IMR-90 (cell line): ENCODE results near the gene WDTC1. TPM values are rescaled to one million over a fixed set of nuclear protein-coding genes. Genes with fewer than 3 reads are reported as not detected.

ENCODE experiments used
- ATAC-seq: fragments of 200-7000 bp; cut with Tn5 transposase; 2 replicates; pipeline ENCODE4 v1.9.1; 2020; ENCODE audit warnings: low read depth, mild to moderate bottlenecking, moderate library complexity
- BruUV-seq: library from RNA; stranded (reverse); fragments of 400-500 nt; replicated peaks from 2 replicates; lab custom pipeline; 2021; lab: Mats Ljungman, UMichigan
- CTCF ChIA-PET: fragments of 300-600 bp; formaldehyde crosslinking; extraction: SDS; loops from one replicate; lab custom pipeline; 2021; ENCODE audit warnings: antibody characterized with exemption; lab: Yijun Ruan, JAX
- POLR2A ChIA-PET: fragments of 300-600 bp; sonication (Branson Sonifier 250); formaldehyde crosslinking; loops from one replicate; lab custom pipeline; 2022; ENCODE audit warnings: antibody characterized with exemption; ENCODE audit not compliant: unreplicated experiment; lab: Charles Lee
- DNase-seq: peaks from one replicate; pipeline ENCODE4 v3.0.0; 2013
- H2AFZ ChIP-seq: replicated peaks from 2 replicates; pipeline ENCODE3; 2013; ENCODE audit warnings: low read length, mild to moderate bottlenecking; ENCODE audit not compliant: poor library complexity
- H2AK5ac ChIP-seq: 2 replicates; pipeline ENCODE4 v1.6.1; 2013; ENCODE audit warnings: low read depth, low read length, inconsistent platforms
- H2AK9ac ChIP-seq: replicated peaks from 2 replicates; pipeline ENCODE3; 2013; ENCODE audit warnings: mild to moderate bottlenecking, low read depth, low read length, moderate library complexity; ENCODE audit not compliant: poor library complexity
- H2BK120ac ChIP-seq: 2 replicates; pipeline ENCODE4 v1.6.1; 2013; ENCODE audit warnings: low read depth, low read length, inconsistent platforms
- H2BK15ac ChIP-seq: 3 replicates; pipeline ENCODE4 v1.6.1; 2013; ENCODE audit warnings: low read depth, low read length, inconsistent platforms
- H2BK20ac ChIP-seq: 2 replicates; pipeline ENCODE4 v1.6.1; 2013; ENCODE audit warnings: low read depth, mild to moderate bottlenecking, inconsistent platforms, low read length, moderate library complexity
- H2BK5ac ChIP-seq: 2 replicates; pipeline ENCODE4 v1.6.1; 2013; ENCODE audit warnings: mild to moderate bottlenecking, low read depth, low read length, inconsistent platforms; ENCODE audit not compliant: poor library complexity, severe bottlenecking
- H3K14ac ChIP-seq: replicated peaks from 2 replicates; pipeline ENCODE4 v1.6.1; 2013; ENCODE audit warnings: low read depth, low read length, inconsistent platforms
- H3K18ac ChIP-seq: 2 replicates; pipeline ENCODE4 v1.6.1; 2013; ENCODE audit warnings: low read depth, low read length, control low read depth
- H3K23ac ChIP-seq: 2 replicates; pipeline ENCODE4 v1.6.1; 2013; ENCODE audit warnings: low read depth, low read length, inconsistent platforms
- H3K27ac ChIP-seq: 2 replicates; pipeline ENCODE4 v1.5.1; 2013; ENCODE audit warnings: mild to moderate bottlenecking, control low read depth, low read length; ENCODE audit not compliant: insufficient read depth
- H3K27me3 ChIP-seq: 2 replicates; pipeline ENCODE4 v1.6.1; 2013; ENCODE audit warnings: low read length; ENCODE audit not compliant: control insufficient read depth, insufficient read depth
- H3K36me3 ChIP-seq: 2 replicates; pipeline ENCODE4 v1.6.1; 2013; ENCODE audit warnings: low read length, mixed read lengths; ENCODE audit not compliant: control insufficient read depth, insufficient read depth
- H3K4ac ChIP-seq: 2 replicates; pipeline ENCODE4 v1.6.1; 2013; ENCODE audit warnings: low read depth, low read length, inconsistent platforms
- H3K4me1 ChIP-seq: 2 replicates; pipeline ENCODE4 v1.6.1; 2013; ENCODE audit warnings: low read length, mixed read lengths; ENCODE audit not compliant: control insufficient read depth, insufficient read depth
- H3K4me2 ChIP-seq: 2 replicates; pipeline ENCODE4 v1.6.1; 2013; ENCODE audit warnings: low read depth, mild to moderate bottlenecking, control low read depth, low read length, moderate library complexity
- H3K4me3 ChIP-seq: 2 replicates; pipeline ENCODE4 v1.5.1; 2013; ENCODE audit warnings: low read depth, mild to moderate bottlenecking, control low read depth, low read length, moderate library complexity; ENCODE audit not compliant: insufficient read depth
- H3K56ac ChIP-seq: 2 replicates; pipeline ENCODE4 v1.6.1; 2013; ENCODE audit warnings: low read length, inconsistent platforms; ENCODE audit not compliant: insufficient read depth; ENCODE audit errors: extremely low read depth
- H3K79me1 ChIP-seq, 2 experiments: 2 replicates each; pipeline ENCODE4 v1.6.1; 2013; ENCODE audit warnings: low read length in 2 of 2, inconsistent platforms in 1 of 2, low read depth in 1 of 2
- H3K9ac ChIP-seq: 2 replicates; pipeline ENCODE4 v1.6.1; 2013; ENCODE audit warnings: low read depth, low read length, control low read depth
- H3K9me1 ChIP-seq: 2 replicates; pipeline ENCODE4 v1.6.1; 2013; ENCODE audit warnings: low read length, inconsistent platforms; ENCODE audit not compliant: insufficient read depth
- H3K9me3 ChIP-seq: 2 replicates; pipeline ENCODE4 v1.6.1; 2013; ENCODE audit warnings: low read length; ENCODE audit not compliant: control insufficient read depth, insufficient read depth
- H4K20me1 ChIP-seq: 2 replicates; pipeline ENCODE4 v1.6.1; 2013; ENCODE audit warnings: low read length, inconsistent platforms; ENCODE audit not compliant: insufficient read depth
- H4K5ac ChIP-seq: 2 replicates; pipeline ENCODE4 v1.6.1; 2013; ENCODE audit warnings: mild to moderate bottlenecking, low read depth, low read length, control low read depth
- H4K8ac ChIP-seq, 2 experiments: 2 replicates each; pipeline ENCODE4 v1.6.1; 2013; ENCODE audit warnings: low read depth in 2 of 2, low read length in 2 of 2, control low read depth in 1 of 2, inconsistent platforms in 1 of 2
- H4K91ac ChIP-seq: 2 replicates; pipeline ENCODE4 v1.6.1; 2013; ENCODE audit warnings: low read depth, low read length, inconsistent platforms; ENCODE audit not compliant: insufficient read depth
- CEBPB ChIP-seq: IDR thresholded peaks from 2 replicates; pipeline ENCODE4 v1.6.1; 2012; ENCODE audit warnings: low read depth, low read length, improper control_type of control experiment
- MAFK ChIP-seq: IDR thresholded peaks from 2 replicates; pipeline ENCODE4 v1.6.1; 2012; ENCODE audit warnings: low read depth, low read length, improper control_type of control experiment
- RAD21 ChIP-seq: IDR thresholded peaks from 2 replicates; pipeline ENCODE4 v1.6.1; 2012; ENCODE audit warnings: low read length, improper control_type of control experiment
- WGBS, 2 experiments: methylation state at CpG; one replicate each; pipeline versions ENCODE4 v1.1.5 to v1.1.7; 2013; ENCODE audit warnings: missing lambda C conversion rate in 2 of 2; ENCODE audit not compliant: insufficient read length in 1 of 2; ENCODE audit errors: extremely low coverage in 2 of 2; 5-methylcytosine and 5-hydroxymethylcytosine counted together
- dilution Hi-C: fragments of 300-500 bp; cut with HindIII; formaldehyde crosslinking; loops from one replicate; pipeline ENCODE4 v1.14.3; 2018; ENCODE audit warnings: low sequenced_read_pairs; ENCODE audit not compliant: unreplicated experiment
- in situ Hi-C: fragments of 300-500 bp; cut with MboI; formaldehyde crosslinking; loops from 3 replicates; pipeline ENCODE4 v1.14.3; 2019; ENCODE audit warnings: low sequenced_read_pairs, inconsistent platforms, mixed read lengths
- intact Hi-C: fragments of 100-400 bp; cut with micrococcal nuclease; formaldehyde crosslinking; loops from 2 replicates; pipeline ENCODE4 v1.10.0; 2022
- polyA plus RNA-seq, 3 experiments: library from polyadenylated mRNA; depleted of rRNA; stranded (reverse); fragments of >200 nt; gene quantifications; 2 replicates each; pipeline ENCODE4 v1.2.3, GENCODE V29; 2012; ENCODE audit warnings: low replicate concordance in 1 of 3
- total RNA-seq: library from RNA; depleted of rRNA; stranded (reverse); fragments of >200 nt; gene quantifications from 2 replicates; pipeline ENCODE4 v1.2.3, GENCODE V29; 2012

The WDTC1 gene
- total and polyA plus RNA-seq, 2 of the 4 experiments (the other 2 are of a cell fraction) = 9.9 to 15.2 TPM

- H4K8ac ChIP-seq = no peak overlapping the region
- H3K23ac ChIP-seq = no peak overlapping the region
- peaks cover 21 to 43% of the 10 kb centered on the region in 2 experiments for H3K79me1 ChIP-seq
- no peaks in the 10 kb centered on the region for H3K36me3 ChIP-seq
- H3K4ac ChIP-seq = no peak overlapping the region
- no peak overlapping the region for H2AK5ac ChIP-seq
- no peak overlapping the region for H2BK120ac ChIP-seq
- dilution Hi-C loops (no loop called here), intact Hi-C loops (no loop called here), in situ Hi-C loops (no loop called here)
- no peak for DNase-seq
- peak; percentile 74 for TF ChIP-seq MAFK
- TF ChIP-seq CEBPB = no peak
- TF ChIP-seq RAD21 = no peak
- no peaks in the 10 kb centered on the region for H3K27me3 ChIP-seq
- CTCF ChIA-PET = interaction anchor here (0.6 to 0.7 kb wide), 2 partner anchors 10 to 22 kb away, joined by 3 to 4 read pairs; no protein-coding TSS in a partner anchor
- no peak overlapping the region for H2BK20ac ChIP-seq
- ATAC-seq = no peak
- H3K4me3 ChIP-seq = no peak overlapping the region
- peaks cover 4% of the 10 kb centered on the region; the same call in 1 of the 2 replicates for H3K4me1 ChIP-seq
- peaks cover 4% of the 10 kb centered on the region for H4K20me1 ChIP-seq
- H3K14ac ChIP-seq = no peak overlapping the region
- H2AFZ ChIP-seq = no peak overlapping the region
- no peak overlapping the region for H4K5ac ChIP-seq
- no peak overlapping the region for H2BK15ac ChIP-seq
- H3K4me2 ChIP-seq = no peak overlapping the region
- H3K27ac ChIP-seq = no peak overlapping the region
- no peak overlapping the region for H3K18ac ChIP-seq
- no peak overlapping the region for H3K56ac ChIP-seq
- no peak overlapping the region for H4K91ac ChIP-seq
- POLR2A ChIA-PET = no interaction called here
- peaks cover 10% of the 10 kb centered on the region; the same call in 1 of the 2 replicates for H3K9me1 ChIP-seq
- no peak overlapping the region for H2BK5ac ChIP-seq
- H3K9me3 ChIP-seq = no peaks in the 10 kb centered on the region
- BruUV-seq = no TSS peak
- no peak overlapping the region for H3K9ac ChIP-seq
- 100% methylated on average over 1 of the region's 4 CpGs; no CpG with 5 or more reads in 1 of the 2 experiments for WGBS, 2 experiments
- no peak overlapping the region for H2AK9ac ChIP-seq
Observed at GRCh38 chr1:27237112-27237511, 2.7 kb downstream of the WDTC1 start.
